Right ventricle myocardium inferior (tissue), 1 donor: Measurements from ENCODE around the gene SCMH1. TPM values are rescaled to one million over a fixed set of nuclear protein-coding genes. Genes with fewer than 3 reads are reported as not detected.
"Not testable (repeated sequence)": the region's sequence is repeated elsewhere in the genome, so short reads cannot be mapped to it uniquely, and the experiment has no call there.

ENCODE experiments used
- ATAC-seq: fragments of 200-7000 bp; cut with Tn5 transposase; one replicate; pipeline ENCODE4 v1.9.1; 2020; ENCODE audit warnings: mild to moderate bottlenecking, moderate library complexity
- DNase-seq: peaks from one replicate; pipeline ENCODE4 v3.0.0; 2021; ENCODE audit errors: missing footprints
- intact Hi-C: fragments of 100-400 bp; cut with DNase I; formaldehyde crosslinking; loops from one replicate; pipeline ENCODE4 v1.11.0; 2022
- total RNA-seq: library from RNA; stranded (reverse); fragmentation: NEBNext Ultra II Directional; extraction: Animal tissue kit (Norgen Biotek cat#: 25700); gene quantifications from one replicate; pipeline ENCODE4 v1.2.1, GENCODE V29; 2021
- donor health status: DM: no; HTN: yes; CAD: no; lungs with severe emphysema.

Gene SCMH1
- total RNA-seq, 1 donor from 2014 or later = 41.1 TPM

GRCh38 chr1:41226815-41227434, 15.2 kb downstream of the SCMH1 start:
- intact Hi-C loops = no loop called here
- no peak for DNase-seq

GRCh38 chr1:41225495-41225894, 16.6 kb downstream of the SCMH1 start:
- ATAC-seq (no peak), DNase-seq (no peak)
- intact Hi-C loops = no loop called here

More at GRCh38 chr1:41226815-41227434, 15.2 kb downstream of the SCMH1 start:
- ATAC-seq = no peak

GRCh38 chr1:41222496-41222895, 19.6 kb downstream of the SCMH1 start:
- intact Hi-C loops = no loop called here
- DNase-seq = no peak
- ATAC-seq = no peak

GRCh38 chr1:41221995-41222394, 20.1 kb downstream of the SCMH1 start:
- no peak for ATAC-seq
- intact Hi-C loops = no loop called here

GRCh38 chr1:41218152-41218551, 24.0 kb downstream of the SCMH1 start:
- intact Hi-C loops = no loop called here
- ATAC-seq (no peak), DNase-seq (no peak)

More at GRCh38 chr1:41221995-41222394, 20.1 kb downstream of the SCMH1 start:
- DNase-seq = no peak

- DNase-seq = no peak
- no peak for ATAC-seq
- intact Hi-C loops = no loop called here
Measured at GRCh38 chr1:41217441-41217840, 24.7 kb downstream of the SCMH1 start.

GRCh38 chr1:41215623-41216022, 26.5 kb downstream of the SCMH1 start:
- DNase-seq = no peak
- intact Hi-C loops = no loop called here
- ATAC-seq = no peak

- ATAC-seq = no peak
- DNase-seq = no peak
- intact Hi-C loops = no loop called here
Measured at GRCh38 chr1:41213341-41213740, 28.8 kb downstream of the SCMH1 start.

GRCh38 chr1:41211608-41212007, 30.5 kb downstream of the SCMH1 start:
- DNase-seq, intact Hi-C loops, ATAC-seq: not testable (repeated sequence)

- ATAC-seq = not testable (repeated sequence)
Measured at GRCh38 chr1:41207053-41207452, 35.1 kb downstream of the SCMH1 start.

GRCh38 chr1:41200728-41201127, 41.4 kb downstream of the SCMH1 start:
- intact Hi-C loops = no loop called here
- ATAC-seq (no peak), DNase-seq (no peak)

More at GRCh38 chr1:41207053-41207452, 35.1 kb downstream of the SCMH1 start:
- DNase-seq, intact Hi-C loops: not testable (repeated sequence)

GRCh38 chr1:41199375-41199774, 42.7 kb downstream of the SCMH1 start:
- intact Hi-C loops = no loop called here
- no peak for ATAC-seq
- DNase-seq = no peak

GRCh38 chr1:41192456-41193178, 49.5 kb downstream of the SCMH1 start:
- intact Hi-C loops = no loop called here
- DNase-seq = no peak
- ATAC-seq = no peak

GRCh38 chr1:41184446-41184845, 57.7 kb downstream of the SCMH1 start:
- intact Hi-C loops = no loop called here
- ATAC-seq (no peak), DNase-seq (no peak)

- intact Hi-C loops, ATAC-seq, DNase-seq: not testable (repeated sequence)
Measured at GRCh38 chr1:41178230-41178629, 63.9 kb downstream of the SCMH1 start.

- intact Hi-C loops = no loop called here
- ATAC-seq (no peak), DNase-seq (no peak)
Measured at GRCh38 chr1:41175546-41175945, 66.6 kb downstream of the SCMH1 start.

- intact Hi-C loops = no loop called here
- no peak for ATAC-seq
- DNase-seq = no peak
Measured at GRCh38 chr1:41174170-41174569, 67.9 kb downstream of the SCMH1 start.

GRCh38 chr1:41173651-41174050, 68.5 kb downstream of the SCMH1 start:
- ATAC-seq (no peak), DNase-seq (no peak)
- intact Hi-C loops = no loop called here

- intact Hi-C loops = no loop called here
- ATAC-seq (no peak), DNase-seq (no peak)
Measured at GRCh38 chr1:41171266-41171874, 70.7 kb downstream of the SCMH1 start.

GRCh38 chr1:41169799-41170180, 72.3 kb downstream of the SCMH1 start:
- DNase-seq (no peak), ATAC-seq (no peak)
- intact Hi-C loops = no loop called here
